Suprapubic skin (tissue), 4 donors: ENCODE results near the gene CFD.

Source experiments
- EP300 ChIP-seq: sonication (generic); formaldehyde crosslinking; IDR thresholded peaks from one replicate; pipeline ENCODE4 v1.6.1; 2017; ENCODE audit warnings: antibody characterized with exemption
- POLR2A ChIP-seq, 2 donors: fragments of 450-650 bp; IDR thresholded peaks; one replicate each; pipeline ENCODE4 v1.6.1; 2017; ENCODE audit warnings: antibody characterized with exemption in 2 of 2, mild to moderate bottlenecking in 2 of 2, moderate library complexity in 2 of 2
- POLR2AphosphoS5 ChIP-seq, 3 donors: sonication (generic); formaldehyde crosslinking; IDR thresholded peaks; one replicate each; pipeline ENCODE4 v1.6.1; 2017; ENCODE audit warnings: antibody characterized with exemption in 3 of 3
- TF ChIP-seq, protein P1 (sequence below), 2 donors: fragments of 200-600 bp in 1 of 2; fragments of 450-650 bp in 1 of 2; sonication (generic) in 1 of 2; IDR thresholded peaks; one replicate each; pipeline ENCODE4 v1.5.1; 2016 to 2019; ENCODE audit warnings: antibody characterized with exemption in 2 of 2, mild to moderate bottlenecking in 1 of 2, moderate library complexity in 1 of 2

GRCh38 chr19:884420-885211, 25.2 kb downstream of the CFD start:
- TF ChIP-seq, protein P1, sequence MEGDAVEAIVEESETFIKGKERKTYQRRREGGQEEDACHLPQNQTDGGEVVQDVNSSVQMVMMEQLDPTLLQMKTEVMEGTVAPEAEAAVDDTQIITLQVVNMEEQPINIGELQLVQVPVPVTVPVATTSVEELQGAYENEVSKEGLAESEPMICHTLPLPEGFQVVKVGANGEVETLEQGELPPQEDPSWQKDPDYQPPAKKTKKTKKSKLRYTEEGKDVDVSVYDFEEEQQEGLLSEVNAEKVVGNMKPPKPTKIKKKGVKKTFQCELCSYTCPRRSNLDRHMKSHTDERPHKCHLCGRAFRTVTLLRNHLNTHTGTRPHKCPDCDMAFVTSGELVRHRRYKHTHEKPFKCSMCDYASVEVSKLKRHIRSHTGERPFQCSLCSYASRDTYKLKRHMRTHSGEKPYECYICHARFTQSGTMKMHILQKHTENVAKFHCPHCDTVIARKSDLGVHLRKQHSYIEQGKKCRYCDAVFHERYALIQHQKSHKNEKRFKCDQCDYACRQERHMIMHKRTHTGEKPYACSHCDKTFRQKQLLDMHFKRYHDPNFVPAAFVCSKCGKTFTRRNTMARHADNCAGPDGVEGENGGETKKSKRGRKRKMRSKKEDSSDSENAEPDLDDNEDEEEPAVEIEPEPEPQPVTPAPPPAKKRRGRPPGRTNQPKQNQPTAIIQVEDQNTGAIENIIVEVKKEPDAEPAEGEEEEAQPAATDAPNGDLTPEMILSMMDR (IDR thresholded peaks at IDR 0.05): no peak
- TF ChIP-seq EP300 (no peak), POLR2AphosphoS5 (IDR thresholded peaks at IDR 0.05) (no peak), POLR2A (IDR thresholded peaks at IDR 0.05) (no peak)
